ENCODE data around the gene PDGFD.

The PDGFD gene

GRCh38 chr11:103898577-103899336, 265.2 kb downstream of the PDGFD start:
- DNase-seq (ENCODE audit: low read depth, low spot score), result no peak
- in situ Hi-C loops (cut with HindIII; ENCODE audit: low sequenced_read_pairs), result no loop called here
- H3K4me3 ChIP-seq (ENCODE audit: low read depth, low read length), result no peak overlapping the region
- TF ChIP-seq CTCF (IDR thresholded peaks at IDR 0.05; ENCODE audit: low read depth, low read length), result no peak

GRCh38 chr11:103898065-103898464, 265.9 kb downstream of the PDGFD start:
- TF ChIP-seq CTCF (IDR thresholded peaks at IDR 0.05; ENCODE audit: low read depth, low read length), result no peak
- no peak overlapping the region for H3K4me3 ChIP-seq (ENCODE audit: low read depth, low read length)
- in situ Hi-C loops (cut with HindIII; ENCODE audit: low sequenced_read_pairs), result no loop called here
- no peak for DNase-seq (ENCODE audit: low read depth, low spot score)

- DNase-seq (ENCODE audit: low read depth, low spot score), result no peak
- no peak overlapping the region for H3K4me3 ChIP-seq (ENCODE audit: low read depth, low read length)
- no peak for TF ChIP-seq CTCF (IDR thresholded peaks at IDR 0.05; ENCODE audit: low read depth, low read length)
- in situ Hi-C loops (cut with HindIII; ENCODE audit: low sequenced_read_pairs), result no loop called here
Measured at GRCh38 chr11:103897160-103897936, 266.6 kb downstream of the PDGFD start.

- DNase-seq (ENCODE audit: low read depth, low spot score), result no peak
- H3K4me3 ChIP-seq (ENCODE audit: low read depth, low read length), result no peak overlapping the region
- in situ Hi-C loops (cut with HindIII; ENCODE audit: low sequenced_read_pairs), result no loop called here
- TF ChIP-seq CTCF (IDR thresholded peaks at IDR 0.05; ENCODE audit: low read depth, low read length), result no peak
Measured at GRCh38 chr11:103895106-103895505, 268.8 kb downstream of the PDGFD start.

GRCh38 chr11:103894673-103895072, 269.3 kb downstream of the PDGFD start:
- no peak overlapping the region for H3K4me3 ChIP-seq (ENCODE audit: low read depth, low read length)
- TF ChIP-seq CTCF (IDR thresholded peaks at IDR 0.05; ENCODE audit: low read depth, low read length), result no peak
- in situ Hi-C loops (cut with HindIII; ENCODE audit: low sequenced_read_pairs), result no loop called here
- DNase-seq (ENCODE audit: low read depth, low spot score), result no peak

- no peak for DNase-seq (ENCODE audit: low read depth, low spot score)
- in situ Hi-C loops (cut with HindIII; ENCODE audit: low sequenced_read_pairs), result no loop called here
- no peak overlapping the region for H3K4me3 ChIP-seq (ENCODE audit: low read depth, low read length)
- TF ChIP-seq CTCF (IDR thresholded peaks at IDR 0.05; ENCODE audit: low read depth, low read length), result no peak
Measured at GRCh38 chr11:103894034-103894433, 269.9 kb downstream of the PDGFD start.

All from astrocyte of the spinal cord (primary cell).